Transverse colon (tissue), 4 donors: ENCODE data around the gene TPT1. TPM values are rescaled to one million over a fixed set of nuclear protein-coding genes. Genes with fewer than 3 reads are reported as not detected.

Source experiments
- DNase-seq: peaks from one replicate; pipeline ENCODE4 v3.0.0-alpha.2; 2019
- H3K27ac ChIP-seq, 4 donors: fragments of 200-600 bp; sonication (generic); 2 replicates each; pipeline ENCODE4 v1.5.1; 2016 to 2018; ENCODE audit warnings: inconsistent platforms in 4 of 4
- H3K27me3 ChIP-seq: fragments of 200-600 bp; sonication (generic); 2 replicates; pipeline ENCODE4 v1.5.1; 2017; ENCODE audit warnings: inconsistent platforms
- H3K36me3 ChIP-seq, 4 donors: fragments of 200-600 bp; sonication (generic); 2 replicates each; pipeline ENCODE4 v1.5.1; 2017 to 2019; ENCODE audit warnings: inconsistent platforms in 4 of 4
- H3K4me1 ChIP-seq, 4 donors: fragments of 200-600 bp; sonication (generic); 2 replicates each; pipeline ENCODE4 v1.5.1; 2017 to 2020; ENCODE audit warnings: inconsistent platforms in 4 of 4
- H3K4me3 ChIP-seq, 4 donors: fragments of 200-600 bp; sonication (generic); 1 replicate in 1 of 4; 2 replicates in 3 of 4; pipeline versions ENCODE4 v1.5.1 to v1.6.1; 2017 to 2019; ENCODE audit warnings: inconsistent platforms in 4 of 4
- H3K9me3 ChIP-seq, 2 donors: fragments of 200-600 bp; sonication (generic); 2 replicates each; pipeline ENCODE4 v1.5.1; 2017 to 2019; ENCODE audit warnings: inconsistent platforms in 2 of 2
- CTCF ChIP-seq, 5 experiments: fragments of 200-600 bp in 3 of 5; fragments of 450-650 bp in 2 of 5; sonication (generic) in 3 of 5; IDR thresholded peaks; 1 replicate in 2 of 5; 2 replicates in 3 of 5; pipeline ENCODE4 v1.5.1; 2016 to 2017; ENCODE audit warnings: antibody characterized with exemption in 5 of 5, inconsistent platforms in 3 of 5, mild to moderate bottlenecking in 2 of 5, moderate library complexity in 1 of 5
- EP300 ChIP-seq: sonication (generic); formaldehyde crosslinking; IDR thresholded peaks from one replicate; pipeline ENCODE4 v1.6.1; 2017; ENCODE audit warnings: antibody characterized with exemption, low read depth
- POLR2A ChIP-seq: fragments of 450-650 bp; IDR thresholded peaks from one replicate; pipeline ENCODE4 v1.6.1; 2016; ENCODE audit warnings: antibody characterized with exemption, mild to moderate bottlenecking, moderate library complexity
- POLR2AphosphoS5 ChIP-seq, 3 donors: sonication (generic); formaldehyde crosslinking; IDR thresholded peaks; one replicate each; pipeline ENCODE4 v1.6.1; 2016; ENCODE audit warnings: antibody characterized with exemption in 3 of 3
- WGBS, 2 donors: methylation state at CpG; one replicate each; pipeline ENCODE4 v1.1.5; 2018; ENCODE audit warnings: low coverage in 1 of 2; 5-methylcytosine and 5-hydroxymethylcytosine counted together
- in situ Hi-C, 4 donors: fragments of 200-750 bp; cut with MboI; loops; one replicate each; pipeline versions ENCODE4 v1.15.0 to v1.15.1; 2017; ENCODE audit warnings: low sequenced_read_pairs in 3 of 4, low pct_ligation_motif_present in 1 of 4, low pct_unique_long_range_greater_than_20kb in 1 of 4
- intact Hi-C: fragments of 100-400 bp; cut with DNase I; formaldehyde crosslinking; loops from one replicate; pipeline ENCODE4 v1.15.1; 2023; ENCODE audit warnings: low total_unique reads
- total RNA-seq, 4 donors: library from RNA; depleted of rRNA; stranded (reverse); fragments of >200 nt; gene quantifications; one replicate each; pipeline ENCODE4 v1.1.0, GENCODE V29; 2016

Gene TPT1
- total RNA-seq, 4 donors from 2014 or later, result 1,485 to 2,679 (median 2,380) TPM

- Histone ChIP-seq H3K27me3 (no peaks in the 10 kb centered on the region), H3K9me3 (no peaks in the 10 kb centered on the region), H3K36me3 (peaks cover 0 to 40% (median 22%) of the 10 kb centered on the region in 4 donors), H3K4me1 (peaks cover 29 to 74% (median 59%) of the 10 kb centered on the region in 4 donors), H3K27ac (peak overlapping the region in 1 of 4 donors; percentile 11), H3K4me3 (peak overlapping the region in 1 of 4 donors; percentile 99)
- DNase-seq, result no peak
- intact Hi-C loops, result no loop called here
- WGBS, 2 donors, result 60 to 76% methylated on average over 1 of the region's 1 CpG
- TF ChIP-seq EP300 (no peak), POLR2A (no peak), CTCF (IDR thresholded peaks at IDR 0.05) (no peak), POLR2AphosphoS5 (IDR thresholded peaks at IDR 0.05) (no peak)
- in situ Hi-C loops, result no loop called here
Observed at GRCh38 chr13:45337803-45338202, 3.2 kb downstream of the TPT1 start.

- Histone ChIP-seq H3K9me3 (no peaks in the 10 kb centered on the region), H3K36me3 (peaks cover 0 to 40% (median 22%) of the 10 kb centered on the region in 4 donors), H3K27ac (no peak overlapping the region), H3K27me3 (no peaks in the 10 kb centered on the region), H3K4me3 (no peak overlapping the region), H3K4me1 (peaks cover 25 to 71% (median 55%) of the 10 kb centered on the region in 4 donors)
- in situ Hi-C loops, result no loop called here
- WGBS, 2 donors, result 78 to 89% methylated on average over 3 of the region's 3 CpGs
- intact Hi-C loops, result no loop called here
- TF ChIP-seq CTCF (IDR thresholded peaks at IDR 0.05), result no peak
- TF ChIP-seq POLR2AphosphoS5 (IDR thresholded peaks at IDR 0.05), result no peak
- no peak for TF ChIP-seq POLR2A
- no peak for TF ChIP-seq EP300
- DNase-seq, result no peak
Observed at GRCh38 chr13:45337395-45337794, 3.6 kb downstream of the TPT1 start.

DNA sequence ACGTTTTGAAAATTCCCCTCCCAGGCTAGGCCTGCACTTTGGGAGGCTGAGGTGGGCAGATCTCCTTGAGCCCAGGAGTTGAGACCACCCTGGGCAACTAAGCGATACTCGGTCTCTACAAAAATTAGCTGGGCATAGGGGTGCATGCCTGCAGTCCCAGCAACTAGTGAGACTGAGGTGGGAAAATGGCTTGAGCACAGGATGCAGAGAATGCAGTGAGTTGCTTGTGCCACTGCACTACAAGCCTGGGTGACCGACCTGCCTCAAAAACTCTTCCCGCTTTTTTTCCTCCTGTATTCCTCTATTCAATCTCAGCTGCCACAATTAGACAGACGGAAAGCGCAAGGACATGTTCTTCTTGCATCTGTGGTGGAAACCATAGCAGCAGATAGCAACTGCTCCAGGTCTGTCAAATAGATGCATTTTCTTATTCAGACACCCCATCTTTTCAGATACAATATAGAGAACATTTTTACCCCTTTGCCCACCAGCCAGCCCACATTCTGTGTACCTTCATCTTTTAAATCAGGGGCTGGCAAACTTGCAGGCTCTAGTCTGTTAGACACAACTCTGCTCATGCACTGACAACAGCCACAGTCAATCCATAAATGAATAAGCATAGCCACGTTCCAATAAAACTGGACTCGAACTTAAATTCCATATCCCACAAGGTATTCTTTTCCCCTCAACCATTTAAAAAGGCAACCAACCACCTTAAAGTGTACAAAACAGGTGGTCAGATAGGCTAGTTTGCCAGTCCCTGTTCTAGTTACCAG, 4.8 kb downstream of the TPT1 start:
- 70 to 81% methylated on average over 4 to 9 of the region's 9 CpGs for WGBS, 2 donors
- Histone ChIP-seq H3K27ac (no peak overlapping the region), H3K4me1 (peaks cover 24 to 74% (median 50%) of the 10 kb centered on the region in 4 donors), H3K27me3 (no peaks in the 10 kb centered on the region), H3K4me3 (no peak overlapping the region), H3K9me3 (no peaks in the 10 kb centered on the region), H3K36me3 (peaks cover 0 to 40% (median 22%) of the 10 kb centered on the region in 4 donors)
- TF ChIP-seq POLR2A, result peak; percentile 12
- TF ChIP-seq EP300, result no peak
- peak in 2 of 3 donors; percentile 53 to 58 for TF ChIP-seq POLR2AphosphoS5 (IDR thresholded peaks at IDR 0.05)
- no peak for TF ChIP-seq CTCF (IDR thresholded peaks at IDR 0.05)
- no peak for DNase-seq
- in situ Hi-C loops (no loop called here), intact Hi-C loops (no loop called here)

DNA sequence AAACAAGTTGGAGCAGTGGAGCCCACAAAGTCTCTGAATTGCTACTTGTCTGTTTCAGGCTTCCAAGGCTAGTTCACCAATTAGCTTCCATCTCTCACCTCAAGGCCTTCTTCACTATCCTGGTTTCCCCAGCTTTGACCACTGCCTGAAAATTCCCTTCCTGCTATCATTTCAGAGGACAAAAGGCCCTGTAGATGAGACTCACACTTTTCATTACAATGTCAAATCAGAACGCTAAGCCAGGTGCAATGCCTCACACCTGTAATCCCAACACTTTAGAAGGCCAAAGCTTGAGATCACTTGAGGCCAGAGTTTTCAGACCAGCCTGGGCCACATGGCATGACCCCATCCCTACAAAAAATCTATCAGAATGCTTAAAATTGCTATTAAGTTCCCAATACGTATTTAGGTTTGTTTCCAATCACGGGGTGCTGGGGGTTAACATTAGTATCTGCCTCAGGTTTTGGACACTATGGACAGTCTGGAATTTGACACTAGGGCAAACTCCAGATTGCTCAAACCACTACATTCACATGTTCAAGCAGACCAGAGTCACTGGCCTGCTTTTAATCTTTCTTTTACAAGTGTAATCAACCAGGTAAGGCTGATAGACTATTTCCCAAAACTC, 5.5 kb downstream of the TPT1 start:
- intact Hi-C loops, result no loop called here
- Histone ChIP-seq H3K9me3 (no peaks in the 10 kb centered on the region), H3K4me1 (peaks cover 24 to 74% (median 50%) of the 10 kb centered on the region in 4 donors), H3K4me3 (no peak overlapping the region), H3K36me3 (peaks cover 0 to 40% (median 22%) of the 10 kb centered on the region in 4 donors), H3K27ac (peak overlapping the region in 1 of 4 donors; percentile 20), H3K27me3 (no peaks in the 10 kb centered on the region)
- in situ Hi-C loops, result no loop called here
- 28 to 71% methylated on average over 2 to 3 of the region's 3 CpGs for WGBS, 2 donors
- no peak for DNase-seq
- TF ChIP-seq POLR2AphosphoS5 (IDR thresholded peaks at IDR 0.05) (no peak), CTCF (IDR thresholded peaks at IDR 0.05) (no peak), POLR2A (no peak), EP300 (no peak)
